Prostate gland (tissue), 2 donors: ENCODE results near the gene PARK7. TPM values are rescaled to one million over a fixed set of nuclear protein-coding genes. Genes with fewer than 3 reads are reported as not detected.

Experiments
- DNase-seq: peaks from one replicate; pipeline ENCODE4 v3.0.0-alpha.2; 2019; ENCODE audit warnings: low spot score
- H3K27ac ChIP-seq, 2 donors: fragments of 200-600 bp; sonication (generic); 2 replicates each; pipeline ENCODE4 v1.5.1; 2017 to 2019
- H3K27me3 ChIP-seq: fragments of 200-600 bp; sonication (generic); replicated peaks from 2 replicates; pipeline ENCODE4 v1.5.1; 2019; ENCODE audit not compliant: insufficient read depth
- H3K36me3 ChIP-seq, 2 donors: fragments of 200-600 bp; sonication (generic); 1 replicate in 1 of 2; 2 replicates in 1 of 2; pipeline versions ENCODE4 v1.5.1 to v1.8.1; 2017 to 2019
- H3K4me1 ChIP-seq: fragments of 200-600 bp; sonication (generic); replicated peaks from 2 replicates; pipeline ENCODE4 v1.5.1; 2019
- H3K4me3 ChIP-seq, 2 donors: fragments of 200-600 bp; sonication (generic); 2 replicates each; pipeline ENCODE4 v1.5.1; 2017 to 2019
- H3K9me3 ChIP-seq: fragments of 200-600 bp; sonication (generic); 2 replicates; pipeline ENCODE4 v1.5.1; 2017
- POLR2A ChIP-seq: fragments of 450-650 bp; IDR thresholded peaks from one replicate; pipeline ENCODE4 v1.6.1; 2016; ENCODE audit warnings: antibody characterized with exemption, mild to moderate bottlenecking
- POLR2AphosphoS5 ChIP-seq: sonication (generic); formaldehyde crosslinking; IDR thresholded peaks from one replicate; pipeline ENCODE4 v1.6.1; 2017; ENCODE audit warnings: antibody characterized with exemption
- WGBS: methylation state at CpG from one replicate; pipeline ENCODE4 v1.1.5; 2018; 5-methylcytosine and 5-hydroxymethylcytosine counted together
- intact Hi-C: fragments of 100-400 bp; cut with DNase I; formaldehyde crosslinking; loops from one replicate; pipeline ENCODE4 v1.14.2; 2022
- total RNA-seq, 2 donors: library from RNA; depleted of rRNA; stranded (reverse); fragments of >200 nt; gene quantifications; one replicate each; pipeline ENCODE4 v1.1.0, GENCODE V29; 2016
- TF ChIP-seq, protein P1 (sequence below), 4 experiments: fragments of 200-600 bp in 2 of 4; fragments of 450-650 bp in 2 of 4; sonication (generic) in 2 of 4; IDR thresholded peaks; 1 replicate in 3 of 4; 2 replicates in 1 of 4; pipeline ENCODE4 v1.5.1; 2016 to 2019; ENCODE audit warnings: antibody characterized with exemption in 4 of 4, mild to moderate bottlenecking in 2 of 4, moderate library complexity in 2 of 4

PARK7 gene
- total RNA-seq, 2 donors from 2014 or later = 156 to 284 TPM

GRCh38 chr1:8010080-8010664 is 48.7 kb downstream of the PARK7 start:
- H3K36me3 ChIP-seq = peaks cover 8 to 12% of the 10 kb centered on the region in 2 donors
- no peaks in the 10 kb centered on the region for H3K9me3 ChIP-seq
- no peaks in the 10 kb centered on the region for H3K27me3 ChIP-seq
- H3K4me1 ChIP-seq = peaks cover 12% of the 10 kb centered on the region
- intact Hi-C loops = no loop called here
- no peak for DNase-seq
- H3K4me3 ChIP-seq = no peak overlapping the region
- 89% methylated on average over 8 of the region's 8 CpGs for WGBS
- TF ChIP-seq, protein P1, sequence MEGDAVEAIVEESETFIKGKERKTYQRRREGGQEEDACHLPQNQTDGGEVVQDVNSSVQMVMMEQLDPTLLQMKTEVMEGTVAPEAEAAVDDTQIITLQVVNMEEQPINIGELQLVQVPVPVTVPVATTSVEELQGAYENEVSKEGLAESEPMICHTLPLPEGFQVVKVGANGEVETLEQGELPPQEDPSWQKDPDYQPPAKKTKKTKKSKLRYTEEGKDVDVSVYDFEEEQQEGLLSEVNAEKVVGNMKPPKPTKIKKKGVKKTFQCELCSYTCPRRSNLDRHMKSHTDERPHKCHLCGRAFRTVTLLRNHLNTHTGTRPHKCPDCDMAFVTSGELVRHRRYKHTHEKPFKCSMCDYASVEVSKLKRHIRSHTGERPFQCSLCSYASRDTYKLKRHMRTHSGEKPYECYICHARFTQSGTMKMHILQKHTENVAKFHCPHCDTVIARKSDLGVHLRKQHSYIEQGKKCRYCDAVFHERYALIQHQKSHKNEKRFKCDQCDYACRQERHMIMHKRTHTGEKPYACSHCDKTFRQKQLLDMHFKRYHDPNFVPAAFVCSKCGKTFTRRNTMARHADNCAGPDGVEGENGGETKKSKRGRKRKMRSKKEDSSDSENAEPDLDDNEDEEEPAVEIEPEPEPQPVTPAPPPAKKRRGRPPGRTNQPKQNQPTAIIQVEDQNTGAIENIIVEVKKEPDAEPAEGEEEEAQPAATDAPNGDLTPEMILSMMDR (IDR thresholded peaks at IDR 0.05) = no peak
- TF ChIP-seq POLR2AphosphoS5 = no peak
- TF ChIP-seq POLR2A = no peak
- no peak overlapping the region for H3K27ac ChIP-seq

DNA sequence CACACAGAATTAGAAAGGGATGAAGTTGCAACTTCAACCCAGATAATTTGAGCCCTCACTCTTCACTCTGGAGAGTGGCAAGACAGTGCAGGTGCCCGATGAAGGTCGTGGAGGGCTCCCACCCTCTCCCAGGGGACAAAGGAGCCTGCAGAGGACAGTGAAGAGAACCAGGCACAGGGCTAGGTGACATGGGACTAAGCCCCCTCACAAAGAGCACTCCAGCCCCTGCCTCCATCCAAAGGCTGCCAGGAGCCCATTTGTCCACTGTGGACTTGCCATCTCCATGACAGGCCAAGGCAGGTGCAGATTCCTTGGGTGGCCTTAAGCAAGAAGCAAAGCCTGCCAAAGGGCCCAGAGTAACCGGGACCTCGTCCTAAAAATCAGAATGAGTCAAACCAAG is 49.5 kb downstream of the PARK7 start:
- Histone ChIP-seq H3K27ac (no peak overlapping the region), H3K4me3 (no peak overlapping the region), H3K36me3 (peaks cover 8 to 12% of the 10 kb centered on the region in 2 donors), H3K27me3 (no peaks in the 10 kb centered on the region), H3K9me3 (no peaks in the 10 kb centered on the region), H3K4me1 (peaks cover 10% of the 10 kb centered on the region)
- TF ChIP-seq POLR2A (no peak), POLR2AphosphoS5 (no peak)
- TF ChIP-seq, protein P1 (IDR thresholded peaks at IDR 0.05) = no peak
- DNase-seq = no peak
- 60% methylated on average over 4 of the region's 4 CpGs for WGBS
- intact Hi-C loops = no loop called here

GRCh38 chr1:8011923-8012858 is 50.7 kb downstream of the PARK7 start:
- H3K27ac ChIP-seq = no peak overlapping the region
- H3K4me1 ChIP-seq = peaks cover 19% of the 10 kb centered on the region
- 61% methylated on average over 7 of the region's 7 CpGs for WGBS
- TF ChIP-seq, protein P1 (IDR thresholded peaks at IDR 0.05) = no peak
- TF ChIP-seq POLR2A (no peak), POLR2AphosphoS5 (no peak)
- intact Hi-C loops = no loop called here
- no peaks in the 10 kb centered on the region for H3K27me3 ChIP-seq
- no peak for DNase-seq
- H3K4me3 ChIP-seq = no peak overlapping the region
- H3K36me3 ChIP-seq = peaks cover 8 to 12% of the 10 kb centered on the region in 2 donors
- no peaks in the 10 kb centered on the region for H3K9me3 ChIP-seq

- H3K27ac ChIP-seq = no peak overlapping the region
- peaks cover 23% of the 10 kb centered on the region for H3K4me1 ChIP-seq
- H3K27me3 ChIP-seq = no peaks in the 10 kb centered on the region
- H3K4me3 ChIP-seq = no peak overlapping the region
- DNase-seq = no peak
- H3K9me3 ChIP-seq = no peaks in the 10 kb centered on the region
- H3K36me3 ChIP-seq = peaks cover 8 to 12% of the 10 kb centered on the region in 2 donors
- intact Hi-C loops = no loop called here
- 92% methylated on average over 4 of the region's 4 CpGs for WGBS
- TF ChIP-seq POLR2A (no peak), POLR2AphosphoS5 (no peak)
- TF ChIP-seq, protein P1 (IDR thresholded peaks at IDR 0.05) = no peak
These were observed 51.4 kb downstream of the PARK7 start for GRCh38 chr1:8012955-8013354.
